IPS-11a (cell line): ENCODE measurements around the gene DPY19L2.
"Not testable (repeated sequence)": the region's sequence is repeated elsewhere in the genome, so short reads cannot be mapped to it uniquely, and the experiment has no call there.

Source experiments
- H3K4me3 ChIP-seq: one replicate; pipeline ENCODE4 v1.5.1; 2013; ENCODE audit warnings: low read depth, low read length, control low read depth

The DPY19L2 gene

DNA sequence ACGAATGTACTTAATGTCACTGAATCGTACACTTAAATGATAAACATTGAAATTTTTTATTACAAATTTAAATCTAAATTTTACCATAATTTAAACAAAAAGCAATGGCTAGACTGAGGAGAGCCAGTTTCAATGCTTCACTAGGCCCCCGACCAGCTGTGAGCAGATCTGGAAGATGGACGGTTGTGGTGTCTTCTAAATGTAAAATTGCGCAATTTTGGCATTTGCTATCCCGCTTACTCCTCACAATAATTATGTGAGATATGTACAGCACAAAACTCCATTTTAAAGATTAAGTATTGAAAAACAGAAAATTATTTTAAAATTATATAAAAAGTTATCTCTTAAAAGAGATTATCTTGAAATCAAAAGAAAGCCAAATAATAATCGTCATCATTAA, 5.3 kb downstream of the DPY19L2 start:
- H3K4me3 ChIP-seq, result not testable (repeated sequence)

DNA sequence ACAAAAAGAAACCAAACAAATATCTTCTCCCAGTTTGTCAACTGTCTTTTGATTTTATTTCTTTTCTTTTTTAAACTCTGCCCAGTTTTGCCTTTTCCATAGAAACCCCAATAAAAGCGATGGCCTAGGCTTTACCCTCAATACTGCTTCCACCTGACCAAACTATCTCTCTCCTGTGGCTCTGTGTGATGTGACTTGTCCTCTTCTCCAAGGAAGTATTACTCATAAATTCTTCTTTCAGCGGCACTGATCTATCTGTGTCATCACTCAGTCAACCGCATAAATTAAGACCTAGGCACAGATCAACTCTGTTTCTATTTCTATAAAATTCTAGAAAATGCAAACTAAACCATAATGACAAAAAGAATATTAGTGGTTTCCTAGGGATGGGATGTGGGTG, 9.8 kb downstream of the DPY19L2 start:
- H3K4me3 ChIP-seq, result not testable (repeated sequence)

DNA sequence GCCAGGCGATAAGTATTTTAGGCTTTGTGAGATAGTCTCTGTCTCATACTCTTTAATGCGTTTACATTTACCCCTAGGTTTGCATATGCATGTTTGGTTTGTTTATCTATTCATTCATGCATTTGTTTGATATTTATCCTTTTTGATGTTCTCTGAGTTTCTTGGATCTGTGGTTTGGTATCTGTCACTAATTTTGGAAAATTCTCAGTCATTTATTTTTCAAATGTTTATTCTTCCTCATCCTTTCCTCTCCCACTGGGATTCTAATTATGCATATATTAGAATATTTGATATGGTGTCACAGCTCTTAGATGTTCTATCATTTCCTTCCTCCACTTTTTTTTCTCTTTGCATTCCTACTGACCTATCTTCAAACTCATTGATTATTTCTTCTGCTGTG, 11.9 kb downstream of the DPY19L2 start:
- not testable (repeated sequence) for H3K4me3 ChIP-seq

DNA sequence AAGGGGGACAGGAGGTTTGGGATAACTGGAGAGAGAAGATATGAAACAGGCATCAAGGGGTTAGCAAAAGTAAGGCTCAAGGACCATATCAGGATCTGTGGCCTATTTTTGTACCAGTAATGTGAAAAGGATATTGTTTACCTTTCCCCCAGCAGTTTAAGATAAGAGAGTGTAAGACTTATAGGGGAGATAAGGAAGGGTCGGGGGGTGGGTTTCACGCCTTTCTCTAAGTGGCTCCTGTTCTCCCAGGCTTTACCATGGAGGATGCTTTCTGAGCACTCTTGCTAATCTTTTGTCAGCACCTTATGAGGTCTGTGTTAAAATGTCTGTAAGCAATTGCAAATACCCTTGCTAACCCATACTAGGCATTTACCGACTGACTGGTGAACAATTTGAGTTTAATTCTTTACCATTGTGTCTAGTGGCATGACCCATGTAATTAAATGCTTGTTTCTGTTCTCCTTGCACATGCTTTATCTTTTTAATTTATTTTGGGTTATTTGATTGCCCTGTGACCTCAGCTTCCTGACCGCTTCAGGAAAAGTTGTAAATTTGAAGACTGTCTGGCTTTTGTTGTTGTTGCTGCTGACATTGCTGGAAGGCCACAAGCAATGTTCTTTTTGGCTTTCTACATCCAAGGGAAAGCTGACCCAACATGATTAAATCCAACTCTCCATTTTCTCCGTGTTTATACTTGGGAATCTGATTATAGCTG, 12.6 kb downstream of the DPY19L2 start:
- H3K4me3 ChIP-seq, result not testable (repeated sequence)

DNA sequence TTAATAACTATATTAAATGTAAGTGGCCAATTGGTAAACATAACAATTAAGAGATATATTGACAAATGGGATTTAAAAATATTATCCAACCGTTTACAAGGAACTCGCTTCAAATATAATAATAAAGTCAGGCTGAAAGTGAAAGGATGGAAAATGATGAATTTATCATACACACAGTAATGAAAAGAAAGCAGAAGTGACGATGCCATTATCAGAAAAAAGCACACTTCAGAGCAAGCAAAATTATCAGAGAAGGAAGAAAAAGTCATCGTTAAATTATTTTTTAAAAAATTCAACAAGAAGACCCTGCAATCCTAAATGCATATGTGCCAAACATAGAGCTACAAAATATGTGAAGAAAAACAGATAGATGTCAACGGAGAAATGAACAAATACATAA, 13.8 kb downstream of the DPY19L2 start:
- H3K4me3 ChIP-seq, result not testable (repeated sequence)

DNA sequence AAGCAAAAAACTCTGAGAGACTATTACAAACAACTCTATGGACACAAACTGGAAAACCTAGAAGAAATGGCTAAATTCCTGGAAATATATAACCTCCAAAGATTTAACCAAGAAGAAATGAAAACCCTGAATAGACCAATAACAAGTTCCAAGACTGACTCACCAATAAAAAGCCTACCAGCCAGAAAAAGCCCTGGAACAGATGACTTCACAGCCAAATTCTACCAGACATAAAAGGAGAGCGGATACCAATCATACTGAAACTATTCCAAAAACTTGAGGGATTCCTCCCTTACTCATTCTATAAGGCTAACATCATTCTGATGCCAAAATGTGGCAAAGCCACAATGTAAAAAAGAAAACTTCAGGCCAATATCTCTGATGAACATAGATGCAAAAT, 18.8 kb downstream of the DPY19L2 start:
- H3K4me3 ChIP-seq, result not testable (repeated sequence)

DNA sequence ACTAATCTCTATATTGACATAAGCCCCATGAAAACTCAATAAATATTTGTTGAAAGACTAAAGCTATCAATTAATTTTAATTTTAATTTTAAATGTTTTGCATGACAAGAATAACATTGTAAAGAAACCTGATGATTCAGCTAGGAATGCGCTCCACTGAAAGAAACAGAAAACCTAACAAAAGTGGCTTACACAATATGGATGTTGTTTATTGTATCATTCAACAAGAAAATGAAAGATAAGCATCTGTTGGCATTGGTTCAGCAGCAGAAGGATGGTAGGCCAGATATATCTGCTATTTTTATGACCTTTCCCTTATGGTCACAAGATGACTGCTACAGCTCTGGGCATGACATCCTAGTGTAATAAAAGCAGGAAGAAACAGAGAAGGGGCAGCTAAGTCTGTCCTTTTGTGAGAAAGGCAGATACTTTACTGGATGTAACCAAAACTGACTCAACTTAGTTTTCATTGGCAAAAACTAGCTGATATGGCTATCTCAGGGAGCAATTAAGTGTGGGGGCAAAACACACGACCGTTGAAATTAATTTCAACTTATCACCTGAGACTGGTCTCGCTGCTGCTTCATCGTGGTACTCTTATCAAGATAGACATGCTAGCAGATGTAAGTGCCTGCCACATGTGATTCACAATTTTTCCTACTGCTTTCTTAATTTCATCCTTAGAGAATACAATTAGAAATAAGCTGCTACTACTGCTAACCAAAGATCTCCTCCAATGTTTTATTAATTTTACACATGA, 24.7 kb downstream of the DPY19L2 start:
- H3K4me3 ChIP-seq, result not testable (repeated sequence)

DNA sequence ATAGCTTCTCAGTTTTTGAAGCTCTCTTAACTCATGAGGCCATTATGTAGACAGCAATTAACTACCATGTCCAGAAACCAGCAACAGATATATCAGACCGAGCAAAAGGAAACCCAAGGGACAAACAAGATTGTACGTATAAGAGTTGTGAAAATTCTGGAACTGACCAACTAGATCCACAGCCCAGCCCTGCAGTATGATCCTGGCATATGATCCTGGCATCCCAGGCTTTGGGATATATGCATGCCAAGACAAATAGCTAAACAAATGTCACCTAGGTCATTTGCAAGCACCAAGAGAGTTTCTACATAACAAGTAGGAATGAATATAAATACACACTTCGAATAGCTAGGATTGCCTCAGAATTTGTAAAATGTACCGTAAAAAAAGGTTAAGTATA, 44.0 kb downstream of the DPY19L2 start:
- not testable (repeated sequence) for H3K4me3 ChIP-seq

DNA sequence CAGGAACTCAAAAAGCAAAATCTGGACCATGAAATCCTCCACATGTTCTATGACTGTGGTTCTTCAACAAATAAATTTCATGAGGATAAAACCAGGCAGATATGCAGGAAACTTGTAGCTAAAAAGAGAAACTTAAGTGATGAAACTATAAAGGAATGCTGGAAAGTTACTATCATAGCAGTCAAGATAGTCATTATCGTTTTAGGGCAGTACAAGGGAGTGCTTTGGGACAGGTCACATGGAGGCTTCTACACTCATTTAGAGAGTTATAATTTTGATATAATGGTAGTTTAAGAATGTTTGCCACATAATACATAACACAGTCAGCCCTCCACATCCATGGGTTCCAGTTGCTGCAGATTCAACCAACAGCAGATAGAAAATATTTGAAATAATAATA, 52.7 kb downstream of the DPY19L2 start:
- not testable (repeated sequence) for H3K4me3 ChIP-seq

DNA sequence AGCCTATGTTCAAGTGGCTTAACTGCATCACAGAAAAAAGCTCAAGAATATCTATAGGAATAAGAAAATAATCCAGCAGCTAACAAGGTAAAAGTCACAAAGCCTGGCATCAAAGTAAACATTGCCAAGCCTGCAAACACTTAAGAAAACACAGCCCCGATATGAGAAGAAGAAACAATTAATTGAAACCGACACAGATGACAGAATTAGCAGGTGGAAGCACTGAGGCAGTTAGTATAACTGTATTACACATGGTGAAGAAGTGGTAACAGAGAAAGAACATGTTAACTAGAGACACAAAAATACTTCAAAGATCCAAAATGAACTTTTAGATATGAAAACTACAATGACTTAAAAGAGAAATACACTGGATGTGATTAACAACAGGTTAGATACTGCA, 57.0 kb downstream of the DPY19L2 start:
- H3K4me3 ChIP-seq, result not testable (repeated sequence)

DNA sequence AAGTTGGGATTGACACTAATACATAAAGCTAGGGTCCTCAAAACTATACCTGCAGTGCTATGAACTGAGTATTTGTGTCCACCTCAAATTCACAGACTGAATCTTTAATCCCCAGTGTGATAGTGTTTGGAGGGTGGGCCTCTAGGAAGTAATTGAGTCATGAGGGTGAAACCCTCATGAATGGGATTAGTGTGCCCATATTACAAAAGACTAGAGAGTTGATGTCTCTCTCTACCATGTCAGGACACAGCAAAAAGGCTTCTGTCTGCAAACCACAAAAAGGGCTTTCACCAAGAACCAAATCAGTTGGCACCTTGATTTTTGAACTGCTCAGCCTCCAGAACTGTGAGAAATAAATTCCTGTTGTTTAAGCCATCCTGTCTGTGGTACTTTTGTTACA, 59.0 kb downstream of the DPY19L2 start:
- not testable (repeated sequence) for H3K4me3 ChIP-seq

DNA sequence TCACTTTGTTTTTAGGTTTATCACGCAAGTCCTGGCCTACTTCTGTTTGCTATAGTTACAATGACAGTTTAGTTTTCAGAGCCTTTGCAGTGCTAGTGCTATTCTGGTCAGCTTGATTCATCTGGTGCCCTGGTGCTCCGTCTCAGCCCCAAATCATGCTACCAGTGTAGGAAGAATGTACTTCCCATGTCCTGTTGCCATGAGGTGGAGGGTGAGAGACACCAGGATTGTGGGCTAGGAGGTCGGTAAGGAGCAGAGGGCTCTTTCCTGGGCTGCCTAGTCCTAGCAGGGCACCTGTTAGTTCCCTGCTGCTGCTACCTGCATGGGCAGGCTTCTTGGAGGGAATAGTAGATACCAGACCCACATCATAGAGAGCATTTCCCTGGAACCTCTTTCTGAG, 63.3 kb downstream of the DPY19L2 start:
- not testable (repeated sequence) for H3K4me3 ChIP-seq

DNA sequence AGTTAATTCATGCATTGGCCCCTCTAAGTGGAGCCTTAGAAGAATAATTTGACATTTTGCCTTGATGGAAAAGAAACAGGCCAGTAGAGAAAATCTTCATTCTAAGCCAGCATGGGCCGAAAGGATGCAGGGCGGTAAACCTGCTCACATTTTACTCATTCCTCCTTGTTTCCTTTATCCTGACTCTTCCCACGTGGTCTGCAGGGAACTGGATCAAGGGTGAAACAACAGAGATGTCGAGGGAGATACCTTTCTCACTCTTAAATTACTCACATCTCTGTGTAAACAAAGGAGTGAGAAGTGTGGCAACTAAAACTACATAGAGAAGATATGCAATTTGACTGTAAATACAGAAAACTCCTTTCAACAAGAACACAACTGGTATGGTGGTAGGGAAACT, 73.5 kb downstream of the DPY19L2 start:
- not testable (repeated sequence) for H3K4me3 ChIP-seq

DNA sequence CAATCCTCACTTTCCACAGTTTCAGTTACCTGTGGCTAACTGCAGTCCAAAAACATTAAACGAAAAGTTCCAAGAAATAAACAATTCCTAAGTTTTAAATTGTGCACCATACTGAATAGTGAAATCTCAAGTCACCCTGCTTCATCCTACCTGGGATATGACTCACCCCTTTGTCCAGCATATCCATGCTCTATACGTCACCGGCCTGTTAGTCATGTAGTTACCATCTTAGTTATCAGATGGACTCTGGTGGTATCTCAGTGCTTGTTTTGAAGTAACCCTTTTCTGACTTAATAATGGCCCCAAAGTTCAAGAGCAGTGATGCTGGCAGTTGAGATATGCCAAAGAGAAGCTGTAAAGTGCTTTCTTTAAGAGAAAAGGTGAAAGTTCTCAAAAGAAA, 83.9 kb downstream of the DPY19L2 start:
- H3K4me3 ChIP-seq, result not testable (repeated sequence)

DNA sequence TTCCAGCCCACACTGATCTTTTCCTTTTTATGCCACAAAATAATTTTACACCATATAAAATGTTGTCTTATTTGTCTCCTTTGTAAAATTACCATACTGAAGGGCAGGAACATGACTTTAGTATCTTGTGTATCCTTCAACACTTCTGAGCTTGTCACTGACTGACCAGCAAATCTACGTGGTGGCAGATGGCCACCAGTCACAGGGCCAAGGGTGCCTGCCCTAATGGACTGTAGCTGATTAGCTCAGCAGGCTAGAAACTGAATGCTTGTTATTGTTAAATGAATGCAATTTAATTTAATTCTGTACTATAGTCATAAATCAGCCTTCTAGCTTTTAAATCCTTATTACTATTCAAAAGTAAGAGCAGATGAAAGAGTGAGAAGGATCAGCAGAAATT, 85.0 kb downstream of the DPY19L2 start:
- not testable (repeated sequence) for H3K4me3 ChIP-seq

DNA sequence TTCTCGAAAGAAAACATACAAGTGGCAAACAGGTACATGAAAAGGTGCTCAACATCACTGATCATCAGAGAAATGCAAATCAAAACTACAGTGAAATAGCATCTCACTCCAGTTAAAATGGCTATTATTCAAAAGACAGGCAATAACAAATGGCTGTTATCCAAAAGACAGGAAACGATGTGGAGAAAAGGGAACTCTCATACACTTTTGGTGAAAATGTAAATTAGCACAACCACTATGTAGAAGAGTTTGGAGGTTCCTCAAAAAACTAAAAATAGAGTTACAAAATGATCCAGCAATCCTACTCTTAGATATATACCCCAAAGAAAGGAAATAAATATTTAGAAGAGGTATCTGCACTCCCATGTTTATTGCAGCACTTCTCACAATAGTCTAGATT, 90.7 kb downstream of the DPY19L2 start:
- not testable (repeated sequence) for H3K4me3 ChIP-seq

DNA sequence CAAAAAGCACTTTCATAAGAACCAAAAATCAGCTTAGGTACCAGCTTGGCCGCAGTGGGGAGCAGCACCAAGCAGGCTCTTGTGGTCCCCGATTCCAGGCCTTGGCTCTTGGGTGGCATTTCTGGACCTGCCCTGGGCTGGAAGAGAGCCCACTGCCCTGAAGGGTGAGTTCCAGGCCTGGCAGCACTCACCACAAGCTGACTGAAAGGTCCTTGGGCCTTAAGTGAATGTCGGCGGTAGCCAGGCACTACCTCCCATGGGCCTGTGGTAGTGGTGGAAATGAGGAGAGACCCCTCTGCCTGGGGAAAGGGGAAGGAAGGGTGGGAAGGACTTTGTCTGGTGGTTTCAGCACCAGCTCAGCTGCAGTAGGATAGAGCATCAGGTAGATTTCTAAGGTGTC, 96.3 kb downstream of the DPY19L2 start:
- H3K4me3 ChIP-seq, result not testable (repeated sequence)

DNA sequence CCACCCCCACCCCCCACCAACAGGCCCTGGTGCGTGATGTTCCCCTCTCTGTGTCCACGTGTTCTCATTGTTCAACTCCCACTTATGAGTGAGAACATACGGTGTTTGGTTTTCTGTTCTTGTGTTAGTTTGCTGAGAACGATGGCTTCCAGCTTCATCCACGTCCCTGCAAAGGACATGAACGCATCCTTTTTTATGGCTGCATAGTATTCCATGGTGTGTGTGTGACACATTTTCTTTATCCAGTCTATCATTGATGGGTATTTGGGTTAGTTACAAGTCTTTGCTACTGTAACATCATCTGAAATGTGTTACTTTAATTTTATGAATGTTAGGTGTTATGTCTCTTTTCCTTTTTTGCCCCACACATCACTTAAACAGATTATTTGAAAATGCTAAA, 109.8 kb downstream of the DPY19L2 start:
- H3K4me3 ChIP-seq, result not testable (repeated sequence)

DNA sequence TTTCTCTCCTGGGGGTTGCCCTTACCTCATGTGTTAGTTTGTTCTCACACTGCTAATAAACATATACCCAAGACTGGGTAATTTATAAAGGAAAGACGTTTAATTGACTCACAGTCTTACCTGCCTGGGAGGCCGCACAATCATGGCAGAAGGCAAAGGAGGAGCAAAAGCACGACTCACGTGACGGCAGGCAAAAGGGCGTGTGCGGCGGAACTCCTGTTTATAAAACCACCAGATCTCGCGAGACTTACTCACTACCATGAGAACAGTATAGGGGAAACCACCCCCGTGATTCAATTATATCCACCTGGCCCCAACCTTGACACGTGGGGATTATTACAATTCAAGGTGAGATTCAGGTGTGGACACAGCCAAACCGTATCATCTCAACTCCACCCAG, 116.9 kb downstream of the DPY19L2 start:
- not testable (repeated sequence) for H3K4me3 ChIP-seq

DNA sequence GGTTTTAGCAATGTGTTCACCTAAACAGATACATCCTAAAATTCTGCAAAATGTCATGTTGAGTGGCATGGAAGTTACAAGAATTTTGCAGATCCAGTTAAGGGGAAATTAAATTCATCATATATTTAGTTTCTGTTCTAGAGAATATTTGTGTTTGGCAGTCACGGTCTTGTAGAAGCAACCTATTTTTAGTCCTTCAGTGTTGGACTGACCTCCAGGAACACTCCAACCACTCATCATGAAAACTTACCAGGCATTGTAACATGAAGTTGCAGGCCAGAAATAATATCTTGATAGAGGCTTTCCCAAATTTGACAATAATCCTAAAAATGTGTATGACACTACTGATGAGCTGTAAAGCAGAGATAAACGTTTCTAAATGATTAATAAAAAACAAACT, 119.3 kb downstream of the DPY19L2 start:
- not testable (repeated sequence) for H3K4me3 ChIP-seq

DNA sequence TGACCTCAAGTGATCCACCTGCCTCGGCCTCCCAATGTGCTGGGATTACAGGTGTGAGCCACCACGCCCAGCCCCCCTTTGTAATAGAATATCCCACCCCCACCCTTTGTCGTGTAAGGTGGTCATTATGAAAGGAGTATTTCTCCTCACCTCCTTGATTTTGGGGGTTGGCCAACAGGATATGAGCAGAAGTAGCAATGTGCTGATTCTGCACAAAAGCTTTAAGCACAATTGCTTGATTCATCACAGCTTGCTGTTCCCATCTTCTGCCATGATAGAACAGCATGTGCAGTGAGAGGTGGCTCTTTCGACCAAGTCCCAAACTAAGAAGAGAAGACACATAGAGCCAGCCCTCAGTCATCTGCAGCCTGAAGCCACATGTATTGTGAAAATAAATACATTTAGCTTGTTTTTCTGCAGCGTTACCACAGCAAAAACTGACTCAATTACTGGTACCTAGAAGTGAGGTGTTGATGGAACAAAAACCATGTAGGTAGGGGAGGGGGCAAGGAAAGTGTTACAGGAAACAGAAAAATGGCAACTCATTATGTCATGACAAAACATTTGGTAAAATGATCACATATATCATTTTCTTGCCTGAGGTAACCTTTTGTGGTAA, 122.9 kb downstream of the DPY19L2 start:
- H3K4me3 ChIP-seq, result not testable (repeated sequence)

DNA sequence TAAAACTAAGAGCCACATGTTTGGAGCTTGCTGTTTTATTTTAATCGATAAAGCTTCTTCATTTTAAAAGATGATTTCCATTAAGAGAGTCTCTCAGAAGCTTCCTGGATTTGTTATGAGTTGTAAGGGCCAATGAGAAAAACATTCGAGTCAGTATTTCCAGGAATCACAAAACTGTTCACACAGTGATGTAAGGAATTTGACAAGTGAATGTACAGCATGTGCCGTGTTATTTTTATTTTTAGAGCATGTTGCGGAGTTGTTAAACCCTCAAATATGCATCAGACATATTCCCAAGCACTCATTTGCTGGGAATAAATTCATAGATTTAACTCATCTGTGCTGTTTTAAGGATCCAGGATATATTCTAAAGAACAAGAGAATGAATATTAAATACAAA, 129.6 kb downstream of the DPY19L2 start:
- H3K4me3 ChIP-seq, result not testable (repeated sequence)
